ENCODE measurements around the gene ARFIP1. TPM values are rescaled to one million over a fixed set of nuclear protein-coding genes. Genes with fewer than 3 reads are reported as not detected.

The ARFIP1 gene
- total RNA-seq, 3 donors from 2014 or later: 41.9 to 81.4 (median 50.1) TPM

GRCh38 chr4:152870606-152871005 is 90.9 kb downstream of the ARFIP1 start:
- Histone ChIP-seq H3K9me3 (no peaks in the 10 kb centered on the region), H3K4me1 (ENCODE audit: low read depth) (no peaks in the 10 kb centered on the region), H3K4me3 (no peak overlapping the region), H3K36me3 (ENCODE audit: low read depth) (no peaks in the 10 kb centered on the region)
- DNase-seq (no peak), ATAC-seq (peak; percentile 29)
- intact Hi-C loops (cut with DNase I, micrococcal nuclease): no loop called here
- TF ChIP-seq CTCF (IDR thresholded peaks at IDR 0.05): no peak

- DNase-seq (no peak), ATAC-seq (no peak)
- intact Hi-C loops (cut with DNase I, micrococcal nuclease): no loop called here
- Histone ChIP-seq H3K36me3 (ENCODE audit: low read depth) (no peaks in the 10 kb centered on the region), H3K4me1 (ENCODE audit: low read depth) (no peaks in the 10 kb centered on the region), H3K4me3 (no peak overlapping the region), H3K9me3 (no peaks in the 10 kb centered on the region)
- no peak for TF ChIP-seq CTCF (IDR thresholded peaks at IDR 0.05)
Measured at GRCh38 chr4:152875261-152875660, 95.5 kb downstream of the ARFIP1 start.

GRCh38 chr4:152877868-152878267 is 98.1 kb downstream of the ARFIP1 start:
- Histone ChIP-seq H3K36me3 (ENCODE audit: low read depth) (no peaks in the 10 kb centered on the region), H3K4me1 (ENCODE audit: low read depth) (no peaks in the 10 kb centered on the region), H3K4me3 (no peak overlapping the region), H3K9me3 (no peaks in the 10 kb centered on the region)
- intact Hi-C loops (cut with DNase I, micrococcal nuclease): no loop called here
- ATAC-seq: no peak
- no peak for TF ChIP-seq CTCF (IDR thresholded peaks at IDR 0.05)
- no peak for DNase-seq

GRCh38 chr4:152880263-152880662 is 100.5 kb downstream of the ARFIP1 start:
- H3K4me3 ChIP-seq: no peak overlapping the region
- intact Hi-C loops (cut with DNase I, micrococcal nuclease): no loop called here
- no peaks in the 10 kb centered on the region for H3K9me3 ChIP-seq
- no peak for TF ChIP-seq CTCF (IDR thresholded peaks at IDR 0.05)
- DNase-seq: no peak
- ATAC-seq: no peak
- no peaks in the 10 kb centered on the region for H3K36me3 ChIP-seq (ENCODE audit: low read depth)
- H3K4me1 ChIP-seq (ENCODE audit: low read depth): peaks cover 3% of the 10 kb centered on the region

GRCh38 chr4:152881974-152882373 is 102.2 kb downstream of the ARFIP1 start:
- no peak for TF ChIP-seq CTCF (IDR thresholded peaks at IDR 0.05)
- ATAC-seq: no peak
- intact Hi-C loops (cut with DNase I, micrococcal nuclease): no loop called here
- Histone ChIP-seq H3K9me3 (no peaks in the 10 kb centered on the region), H3K4me1 (ENCODE audit: low read depth) (peaks cover 3% of the 10 kb centered on the region), H3K36me3 (ENCODE audit: low read depth) (no peaks in the 10 kb centered on the region), H3K4me3 (no peak overlapping the region)
- DNase-seq: no peak

GRCh38 chr4:152885185-152885584 is 105.4 kb downstream of the ARFIP1 start:
- intact Hi-C loops (cut with DNase I, micrococcal nuclease): no loop called here
- TF ChIP-seq CTCF (IDR thresholded peaks at IDR 0.05): no peak
- ATAC-seq (peak; percentile 90), DNase-seq (peak in 1 of 3 donors; percentile 12)
- Histone ChIP-seq H3K4me3 (no peak overlapping the region), H3K4me1 (ENCODE audit: low read depth) (peaks cover 6% of the 10 kb centered on the region), H3K36me3 (ENCODE audit: low read depth) (no peaks in the 10 kb centered on the region), H3K9me3 (no peaks in the 10 kb centered on the region)
